GM18861 (cell line): ENCODE data around the gene CTSH.

ENCODE experiments used
- ATAC-seq: cut with Tn5 transposase; IDR thresholded peaks from one replicate; pipeline ENCODE4 v1.9.1; 2021; ENCODE audit not compliant: unreplicated experiment

Gene CTSH

GRCh38 chr15:78977591-78978347 lies 32.9 kb upstream of the CTSH start:
- ATAC-seq, result peak; percentile 26

DNA sequence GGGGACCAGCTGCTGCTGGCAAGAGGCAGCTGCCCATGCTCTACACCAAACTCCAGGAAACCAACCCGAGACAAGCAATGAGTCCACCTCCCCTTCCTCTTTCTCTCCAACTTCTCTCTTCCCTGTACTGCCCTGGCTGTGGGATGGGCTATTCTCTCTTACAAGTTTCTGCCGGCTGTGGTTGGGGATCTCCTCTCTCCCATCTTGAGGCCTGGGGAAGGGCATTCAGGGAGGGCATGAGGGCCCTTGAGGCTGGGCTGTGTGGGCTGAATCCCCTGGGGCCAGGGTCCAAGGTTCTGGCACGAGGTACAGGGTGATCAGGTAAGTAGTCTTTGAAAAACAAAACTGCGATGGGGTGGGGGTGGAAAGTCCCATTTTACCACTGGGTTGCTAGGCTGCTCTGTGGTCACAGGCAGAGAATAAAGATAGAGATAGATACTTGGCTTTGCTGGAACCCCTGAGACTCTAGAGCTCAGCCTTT lies 32.3 kb upstream of the CTSH start:
- peak; percentile 60 for ATAC-seq

GRCh38 chr15:78976691-78977090 lies 31.8 kb upstream of the CTSH start:
- no peak for ATAC-seq

DNA sequence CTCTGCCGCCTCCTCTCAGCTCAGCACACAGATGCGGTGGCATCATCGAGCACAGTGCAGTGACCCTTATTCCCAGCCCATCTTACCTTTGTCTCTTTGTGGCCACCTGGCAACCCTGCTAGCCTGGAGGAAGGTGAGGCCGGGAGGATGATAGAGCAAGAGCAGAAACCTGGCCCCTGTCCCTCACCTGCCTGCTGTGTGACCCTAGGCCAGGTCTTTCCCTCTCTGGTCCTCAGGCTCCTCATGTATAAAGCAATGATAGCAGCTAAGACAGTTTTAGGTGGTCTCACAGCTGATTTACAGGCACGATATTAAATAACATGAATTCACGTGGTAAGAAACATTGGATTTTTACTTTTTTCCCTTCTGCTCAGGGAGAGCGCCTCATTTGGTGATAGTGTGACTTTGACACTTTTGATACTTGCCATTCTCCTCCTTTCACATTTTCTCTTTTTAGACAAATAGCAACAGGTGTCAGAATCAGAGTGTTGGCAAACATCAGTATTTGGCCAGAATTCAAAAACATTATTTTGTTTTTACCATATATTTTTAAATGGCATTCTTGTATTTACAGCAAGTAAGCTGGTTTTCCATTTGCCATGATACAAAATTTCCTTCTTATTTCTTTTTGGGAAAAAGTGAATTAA lies 29.5 kb upstream of the CTSH start:
- no peak for ATAC-seq

DNA sequence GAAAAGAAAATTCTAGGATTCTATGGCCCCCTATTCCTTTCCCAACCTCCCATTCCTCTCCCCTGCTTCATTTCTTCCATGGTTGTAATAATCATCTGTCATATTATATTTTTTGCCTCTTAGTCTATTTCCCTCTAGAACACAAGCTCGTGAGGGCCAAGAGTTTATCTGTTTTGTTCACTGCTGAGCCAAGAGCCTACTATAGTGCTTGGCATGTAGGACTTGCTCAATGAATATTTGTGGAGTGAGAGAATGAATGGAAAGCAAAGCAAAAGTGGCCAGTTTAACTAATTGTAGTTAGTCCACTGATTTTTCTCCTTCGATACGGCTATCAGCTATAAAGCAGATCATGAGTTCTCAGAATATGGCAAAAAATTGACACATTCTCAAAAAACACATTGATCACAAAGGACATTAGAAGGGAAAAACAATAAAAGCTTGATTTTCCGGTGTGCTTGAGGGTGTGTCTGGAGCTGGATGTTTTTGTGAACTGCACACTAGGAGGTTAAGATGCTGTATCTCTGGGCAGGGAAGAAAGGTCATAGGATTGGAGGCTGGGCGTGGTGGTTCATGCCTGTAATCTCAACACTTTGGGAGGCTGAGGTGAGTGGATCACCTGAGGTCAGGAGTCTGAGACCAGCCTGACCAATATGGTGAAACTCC lies 25.0 kb upstream of the CTSH start:
- ATAC-seq, result no peak

DNA sequence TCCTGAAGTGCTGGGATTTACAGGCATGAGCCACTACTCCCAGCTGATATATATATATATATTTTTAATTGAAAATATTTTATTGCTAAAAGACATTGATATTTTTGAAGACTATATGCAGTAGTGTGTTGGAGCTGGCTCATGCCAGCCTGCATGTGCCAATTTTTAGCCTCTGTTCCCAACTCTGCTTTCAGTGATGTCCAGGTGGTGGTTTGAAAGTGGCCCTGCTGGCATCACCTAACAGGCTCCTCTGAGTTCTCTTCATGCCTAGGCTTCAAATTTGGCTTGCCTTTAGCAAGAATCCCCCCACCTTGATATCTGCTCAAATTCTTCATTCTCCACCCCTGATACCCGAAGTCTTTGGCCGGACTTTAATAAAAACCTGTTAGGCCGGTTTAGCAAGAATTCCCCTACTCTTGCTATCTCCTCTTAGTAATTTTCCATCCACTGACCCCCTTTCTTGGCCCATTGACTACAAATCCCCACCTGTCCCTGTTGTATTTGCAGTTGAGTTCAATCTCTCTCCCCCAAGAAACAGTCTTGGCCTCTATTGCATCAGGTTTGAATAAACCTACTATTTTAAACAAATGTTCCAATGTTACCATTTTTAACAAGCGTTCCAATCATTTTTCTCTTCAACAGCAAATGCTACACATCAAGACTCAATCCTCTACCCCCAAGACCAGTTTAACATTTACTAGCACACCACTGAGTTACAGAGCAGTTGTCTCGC lies 23.9 kb upstream of the CTSH start:
- ATAC-seq, result no peak

DNA sequence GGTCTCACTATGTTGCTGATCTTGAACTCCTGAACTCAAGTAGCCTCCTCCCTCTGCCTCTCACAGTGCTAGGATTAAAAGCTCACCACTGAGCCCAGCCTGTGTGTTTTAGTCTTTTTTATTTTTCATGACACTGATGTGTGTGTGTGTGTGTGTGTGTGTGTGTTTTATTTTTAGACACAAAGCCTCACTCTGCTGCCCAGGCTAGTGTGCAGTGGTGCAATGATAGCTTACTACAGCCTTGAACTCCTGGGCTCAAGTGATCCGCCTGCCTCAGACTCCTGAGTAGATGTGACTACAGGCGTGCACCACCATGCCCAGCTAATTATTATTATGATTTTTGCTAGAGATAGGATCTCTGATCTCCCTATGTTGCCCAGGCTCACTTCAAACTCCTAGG lies 23.3 kb upstream of the CTSH start:
- ATAC-seq, result no peak

GRCh38 chr15:78960308-78960707 lies 15.5 kb upstream of the CTSH start:
- ATAC-seq, result no peak

DNA sequence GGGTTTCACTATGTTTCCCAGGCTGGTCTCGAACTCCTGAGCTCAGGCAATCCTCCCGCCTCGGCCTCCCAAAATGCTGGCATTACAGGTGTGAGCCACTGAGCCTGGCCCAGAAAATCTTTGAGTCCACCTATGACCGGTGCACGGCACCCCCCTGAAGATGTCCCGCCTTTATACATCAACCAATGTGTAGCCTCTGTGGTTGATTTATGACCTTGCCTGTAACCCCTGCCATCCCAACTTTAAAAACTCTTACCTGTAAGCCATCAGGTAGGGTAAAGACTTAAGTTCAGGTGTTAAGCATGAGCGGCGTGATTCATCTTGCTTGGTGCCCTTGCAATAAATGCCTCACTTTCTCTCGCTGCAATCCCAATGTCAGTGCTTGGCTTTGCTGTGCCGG lies 14.5 kb upstream of the CTSH start:
- no peak for ATAC-seq

- no peak for ATAC-seq
Observed at GRCh38 chr15:78957416-78958093, 12.7 kb upstream of the CTSH start.

DNA sequence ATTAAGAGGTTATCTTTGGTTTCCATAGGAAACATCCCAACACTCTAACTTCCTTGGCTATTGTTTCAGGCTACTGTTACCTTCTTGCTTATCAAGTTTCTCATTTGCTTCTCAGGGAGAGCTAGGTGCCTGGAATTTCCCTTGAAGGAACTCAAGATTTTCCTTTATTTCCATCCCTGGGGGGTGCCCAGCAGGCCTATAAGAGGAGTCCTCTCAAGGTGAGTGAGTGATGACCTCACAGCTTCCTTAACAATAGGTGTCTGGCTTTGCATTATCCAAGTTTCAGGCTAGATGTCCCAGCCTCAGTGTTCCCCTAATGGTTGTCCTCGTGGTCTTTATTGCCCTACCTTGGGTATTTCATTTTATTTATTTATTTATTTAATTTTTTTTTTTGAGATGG lies 12.1 kb upstream of the CTSH start:
- no peak for ATAC-seq

DNA sequence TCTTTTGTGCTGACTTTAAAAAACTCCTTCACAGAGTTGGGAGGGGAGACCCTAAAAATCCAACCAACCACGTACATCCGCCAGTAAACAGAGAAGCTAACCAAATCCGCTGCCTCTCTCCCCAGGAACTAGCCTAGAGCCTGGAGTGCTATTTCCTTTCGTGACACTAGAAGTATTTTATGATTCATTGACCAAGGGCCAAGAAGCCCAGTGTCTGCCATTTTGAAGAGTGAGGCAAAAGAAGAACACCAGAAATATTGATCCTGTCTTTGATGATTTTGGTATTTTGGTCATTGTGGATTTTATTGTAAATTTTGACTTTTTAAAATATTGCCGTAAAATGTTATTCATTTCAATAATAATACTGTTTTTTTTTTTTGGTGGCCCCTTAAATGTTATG lies 10.5 kb upstream of the CTSH start:
- ATAC-seq, result no peak

GRCh38 chr15:78951841-78952238 lies 7.0 kb upstream of the CTSH start:
- ATAC-seq, result no peak

DNA sequence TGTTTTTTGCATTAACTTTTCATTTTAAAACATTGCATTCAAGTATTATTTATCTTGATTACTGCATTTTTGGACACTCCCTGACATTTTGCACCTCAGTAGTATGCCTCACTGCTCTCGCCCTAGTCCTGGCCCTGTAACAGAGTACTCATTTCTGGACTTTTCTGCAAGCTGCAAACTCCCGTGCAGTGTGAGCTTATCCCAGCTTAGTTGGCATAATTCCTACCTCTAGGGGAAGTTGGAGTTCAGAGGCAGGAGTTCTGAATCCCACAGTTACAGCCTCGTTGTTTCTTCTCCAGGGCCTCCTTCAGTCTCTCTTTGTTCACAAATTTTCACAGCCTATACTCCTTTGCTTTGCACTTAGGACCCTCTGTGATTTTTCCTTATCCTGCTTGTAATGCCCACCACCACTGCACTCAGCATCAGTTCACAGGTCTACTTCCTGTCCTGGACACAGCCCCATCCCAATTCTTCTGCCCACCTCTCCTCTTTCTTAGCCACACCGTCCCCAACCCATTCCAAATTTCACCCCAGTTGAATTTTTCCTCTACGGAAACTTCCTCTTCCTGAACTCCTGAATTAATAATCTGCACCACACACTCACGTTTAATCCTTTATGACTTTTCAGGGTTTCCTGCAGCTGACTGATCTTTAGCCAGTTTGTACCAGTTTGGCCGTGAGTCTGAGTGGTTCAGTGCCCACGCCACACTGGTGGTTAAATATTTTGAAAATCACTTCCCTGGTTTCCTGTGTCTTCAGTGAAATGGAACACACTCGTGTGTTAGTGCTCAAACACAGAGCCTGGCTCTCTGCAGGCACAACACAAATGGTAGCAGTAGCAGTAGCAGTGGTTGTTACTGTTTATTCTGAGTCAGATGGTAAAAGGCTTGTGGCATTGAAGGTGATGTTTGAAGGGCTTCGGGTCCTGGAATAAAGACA lies 6.3 kb upstream of the CTSH start:
- no peak for ATAC-seq

GRCh38 chr15:78950343-78950742 lies 5.5 kb upstream of the CTSH start:
- no peak for ATAC-seq

GRCh38 chr15:78949461-78949860 lies 4.6 kb upstream of the CTSH start:
- no peak for ATAC-seq

- no peak for ATAC-seq
Observed at GRCh38 chr15:78947506-78947905, 2.7 kb upstream of the CTSH start.

DNA sequence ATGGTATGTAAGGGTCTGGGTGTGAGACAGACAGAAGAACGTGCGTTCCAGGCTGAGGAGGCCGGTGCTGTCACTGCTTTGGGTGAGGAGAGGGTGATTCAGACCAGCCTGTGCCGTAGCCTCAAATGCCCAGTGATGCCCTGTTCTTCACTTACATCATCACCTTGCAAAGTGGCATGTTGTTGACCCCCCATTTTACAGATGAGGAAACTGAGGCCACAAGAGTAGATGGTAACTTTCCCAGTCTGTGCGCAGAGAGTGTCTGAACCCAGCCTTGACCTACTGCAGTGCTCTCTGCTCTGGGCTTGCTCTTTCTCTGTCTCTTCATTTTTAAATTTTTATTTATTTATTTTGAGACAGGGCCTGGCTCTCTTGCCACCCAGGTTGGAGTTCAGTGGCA lies 1.6 kb upstream of the CTSH start:
- no peak for ATAC-seq

DNA sequence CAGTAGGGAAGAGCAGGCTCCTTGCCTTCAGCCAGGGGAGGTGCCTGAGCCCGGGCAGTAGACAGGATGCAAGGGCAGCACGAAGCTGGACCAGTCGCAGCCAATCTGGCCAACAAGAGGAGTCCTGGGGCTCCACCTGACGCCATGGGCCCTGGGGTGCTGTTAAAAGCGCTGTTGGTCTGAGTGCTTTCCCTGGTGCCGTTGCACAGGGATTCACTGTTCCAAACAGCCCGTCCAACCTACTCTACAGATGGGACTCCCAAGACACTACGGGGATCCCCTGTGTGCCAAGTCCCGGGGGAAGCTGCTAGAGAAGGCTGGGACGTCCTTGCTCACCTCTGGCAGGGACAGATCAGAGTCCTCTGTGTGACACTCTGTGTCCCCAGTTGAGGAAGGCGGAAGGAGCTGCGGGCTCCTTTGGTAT lies 632 bp downstream of the CTSH start:
- no peak for ATAC-seq

DNA sequence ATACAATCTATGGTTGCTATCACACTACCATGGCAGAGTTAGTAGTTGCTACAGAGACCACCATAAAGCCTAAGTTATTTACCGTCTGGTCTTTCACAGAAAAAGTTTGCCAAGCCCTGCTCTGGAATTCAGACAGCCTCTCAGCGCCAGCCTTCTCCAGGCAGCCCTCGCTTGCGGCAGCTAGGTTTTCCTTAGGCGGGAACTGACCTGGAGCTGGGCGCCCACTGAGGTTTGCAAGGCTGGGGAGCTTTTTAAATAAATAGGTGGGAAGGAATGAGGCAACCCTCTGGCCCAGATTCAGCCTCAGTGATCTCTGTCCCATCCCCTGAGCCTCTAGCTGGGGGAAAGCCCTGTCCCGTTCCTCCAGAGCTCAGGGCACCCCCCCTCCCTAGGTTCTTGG lies 1.2 kb downstream of the CTSH start:
- no peak for ATAC-seq
